Fibroblast of lung (primary cell): Measurements from ENCODE around the gene A3GALT2. TPM values are rescaled to one million over a fixed set of nuclear protein-coding genes. Genes with fewer than 3 reads are reported as not detected.
A peak's percentile ranks its signal among the peaks of the same experiment; 100 is the strongest.

Experiments
- DNase-seq, 2 donors: peaks; one replicate each; pipeline versions ENCODE4 v3.0.0 to v3.0.0-alpha.2; 2010; ENCODE audit warnings: low read depth in 2 of 2
- H2AFZ ChIP-seq: 2 replicates; pipeline ENCODE4 v1.5.1; 2012; ENCODE audit warnings: low read length, control low read depth, inconsistent platforms
- H3K27ac ChIP-seq: 2 replicates; pipeline ENCODE4 v1.5.1; 2011; ENCODE audit warnings: low read length, control low read depth; ENCODE audit not compliant: insufficient read depth
- H3K27me3 ChIP-seq: 2 replicates; pipeline ENCODE4 v1.5.1; 2011; ENCODE audit warnings: mild to moderate bottlenecking, low read length; ENCODE audit not compliant: control insufficient read depth, insufficient read depth
- H3K36me3 ChIP-seq: 2 replicates; pipeline ENCODE4 v1.5.1; 2011; ENCODE audit warnings: low read length; ENCODE audit not compliant: control insufficient read depth, insufficient read depth
- H3K4me1 ChIP-seq: 2 replicates; pipeline ENCODE4 v1.5.1; 2011; ENCODE audit warnings: low read length; ENCODE audit not compliant: control insufficient read depth, insufficient read depth; ENCODE audit errors: extremely low read depth
- H3K4me2 ChIP-seq: 2 replicates; pipeline ENCODE4 v1.5.1; 2011; ENCODE audit warnings: low read length, control low read depth; ENCODE audit not compliant: insufficient read depth; ENCODE audit errors: extremely low read depth
- H3K4me3 ChIP-seq, 4 experiments: fragments of 200-600 bp in 1 of 4; sonication (generic) in 1 of 4; replicated peaks in 1 of 4; 2 replicates each; pipeline ENCODE4 v1.5.1; 2011 to 2016; ENCODE audit warnings: low read length in 4 of 4, low read depth in 3 of 4, mild to moderate bottlenecking in 3 of 4, control low read depth in 2 of 4, inconsistent platforms in 1 of 4, mixed read lengths in 1 of 4; ENCODE audit not compliant: insufficient read depth in 1 of 4; ENCODE audit errors: control extremely low read depth in 1 of 4
- H3K79me2 ChIP-seq: 2 replicates; pipeline ENCODE4 v1.5.1; 2012; ENCODE audit warnings: mild to moderate bottlenecking, low read length, inconsistent platforms; ENCODE audit not compliant: control insufficient read depth, insufficient read depth
- H3K9ac ChIP-seq: 2 replicates; pipeline ENCODE4 v1.5.1; 2011; ENCODE audit warnings: mild to moderate bottlenecking, low read length, control low read depth; ENCODE audit not compliant: insufficient read depth
- H3K9me3 ChIP-seq: 2 replicates; pipeline ENCODE4 v1.5.1; 2012; ENCODE audit warnings: low read depth, low read length; ENCODE audit not compliant: control insufficient read depth, insufficient read depth
- H4K20me1 ChIP-seq: 2 replicates; pipeline ENCODE4 v1.5.1; 2011; ENCODE audit warnings: low read length; ENCODE audit not compliant: control insufficient read depth, insufficient read depth; ENCODE audit errors: extremely low read depth
- EZH2 ChIP-seq: IDR thresholded peaks from 2 replicates; pipeline ENCODE4 v1.5.1; 2012; ENCODE audit warnings: low read length, control low read depth, mild to moderate bottlenecking; ENCODE audit errors: missing control alignments
- polyA plus RNA-seq, 2 donors: library from polyadenylated mRNA; depleted of rRNA in 1 of 2; stranded (reverse) in 1 of 2; unstranded in 1 of 2; fragments of >200 nt; gene quantifications; 2 replicates each; pipeline ENCODE4 v1.2.1, GENCODE V29; 2011 to 2012; ENCODE audit warnings: missing spikeins in 1 of 2
- total RNA-seq: library from RNA; depleted of rRNA; stranded (reverse); fragments of >200 nt; gene quantifications from 2 replicates; pipeline ENCODE4 v1.2.1, GENCODE V29; 2014
- TF ChIP-seq, protein P1 (sequence below), 2 donors: IDR thresholded peaks in 1 of 2; conservative IDR thresholded peaks in 1 of 2; 1 replicate in 1 of 2; 2 replicates in 1 of 2; pipeline ENCODE4 v1.5.1; 2011 to 2012; ENCODE audit warnings: low read length in 2 of 2, control low read depth in 1 of 2, inconsistent platforms in 1 of 2, low read depth in 1 of 2, mild to moderate bottlenecking in 1 of 2

Gene A3GALT2
- total and polyA plus RNA-seq, 2 donors (not counting 1 experiment from before 2014, with no cell fraction given): not detected

DNA sequence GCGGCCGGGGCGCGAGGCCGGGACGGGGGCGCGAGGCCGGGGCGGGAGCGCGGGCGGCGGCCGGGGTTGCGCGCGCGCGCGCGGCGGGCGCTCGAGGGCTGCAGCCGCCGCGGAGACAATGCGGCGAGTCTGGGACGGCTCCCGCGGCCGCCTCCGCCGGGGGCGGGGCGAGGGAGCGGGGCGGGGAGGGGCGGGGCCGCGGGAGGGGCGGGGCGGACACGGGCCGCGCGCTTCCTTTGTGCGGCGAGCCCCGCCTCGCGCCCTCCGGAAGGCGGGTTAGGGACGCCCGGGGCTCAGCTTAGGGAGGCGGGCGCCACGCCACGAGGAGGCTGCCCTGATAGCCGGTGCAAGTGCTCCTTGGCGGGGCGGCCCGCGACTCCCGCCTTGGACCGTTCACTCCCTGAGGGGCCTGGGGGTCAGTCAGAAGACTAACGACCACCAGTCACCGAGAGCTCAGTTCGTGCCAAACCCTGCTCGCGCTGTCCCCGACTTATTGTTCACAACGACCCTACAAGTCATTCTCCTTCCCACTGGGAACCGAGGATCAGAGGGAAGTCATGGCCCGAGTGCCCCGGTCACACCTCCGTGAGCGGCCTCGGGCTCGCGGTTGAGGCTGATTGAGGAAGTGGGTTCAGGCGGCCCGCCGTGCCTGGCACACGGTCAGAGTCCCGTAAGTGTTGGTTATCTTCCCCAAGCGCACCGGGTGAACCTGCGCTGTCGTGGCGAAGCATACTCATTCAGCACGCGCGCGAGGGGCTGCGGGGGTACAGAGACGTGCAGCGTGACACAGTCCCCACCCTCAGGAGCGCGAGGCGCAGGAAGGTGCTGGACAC, 29.1 kb upstream of the A3GALT2 start:
- H3K9me3 ChIP-seq: no peaks in the 10 kb centered on the region
- peak overlapping the region; percentile 81 for H3K27ac ChIP-seq

DNA sequence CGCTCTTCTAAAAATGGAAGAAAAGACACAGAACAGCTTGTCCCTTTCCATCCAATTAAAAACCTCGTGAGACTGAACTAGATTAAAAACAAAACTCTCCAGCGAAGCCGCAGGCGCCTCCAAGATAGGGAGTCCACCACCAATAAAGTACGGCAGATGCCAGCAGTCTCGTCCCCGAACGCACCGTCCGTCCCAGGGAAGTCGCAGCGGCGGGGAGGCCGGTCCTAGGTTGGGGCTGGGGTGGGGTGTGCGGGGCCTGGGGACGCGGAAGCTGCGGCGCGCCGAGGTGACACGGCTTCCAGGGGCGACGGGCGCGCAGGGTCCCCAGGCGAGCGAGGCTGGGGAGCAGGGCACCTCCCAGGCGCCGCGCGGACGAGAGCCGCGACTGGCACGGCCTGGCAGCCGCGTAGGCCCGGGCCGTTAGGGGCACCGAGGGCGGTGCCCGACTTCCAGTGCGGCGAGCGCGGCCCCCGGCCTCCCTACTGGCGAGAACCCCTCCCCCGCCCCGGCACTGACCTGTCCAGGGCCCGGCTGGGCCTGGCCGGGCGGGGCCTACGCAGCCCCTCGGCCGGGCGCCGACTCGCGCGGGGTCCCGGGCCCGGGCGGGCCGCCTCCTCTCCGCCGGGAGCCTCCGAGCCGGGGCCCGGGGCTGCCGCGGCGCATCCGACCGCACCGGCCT, 28.3 kb upstream of the A3GALT2 start:
- DNase-seq: peak; percentile 40 to 47
- Histone ChIP-seq H3K9ac (peak overlapping the region; percentile 84), H3K4me3 (peak overlapping the region; percentile 53 to 96 (median 84)), H2AFZ (no peak overlapping the region), H4K20me1 (no peaks in the 10 kb centered on the region), H3K9me3 (no peaks in the 10 kb centered on the region), H3K79me2 (peaks cover 55% of the 10 kb centered on the region), H3K36me3 (no peaks in the 10 kb centered on the region), H3K4me2 (peak overlapping the region; percentile 27), H3K27ac (peak overlapping the region; percentile 89), H3K4me1 (peaks cover 24% of the 10 kb centered on the region), H3K27me3 (no peaks in the 10 kb centered on the region)
- TF ChIP-seq EZH2: no peak
- TF ChIP-seq, protein P1, sequence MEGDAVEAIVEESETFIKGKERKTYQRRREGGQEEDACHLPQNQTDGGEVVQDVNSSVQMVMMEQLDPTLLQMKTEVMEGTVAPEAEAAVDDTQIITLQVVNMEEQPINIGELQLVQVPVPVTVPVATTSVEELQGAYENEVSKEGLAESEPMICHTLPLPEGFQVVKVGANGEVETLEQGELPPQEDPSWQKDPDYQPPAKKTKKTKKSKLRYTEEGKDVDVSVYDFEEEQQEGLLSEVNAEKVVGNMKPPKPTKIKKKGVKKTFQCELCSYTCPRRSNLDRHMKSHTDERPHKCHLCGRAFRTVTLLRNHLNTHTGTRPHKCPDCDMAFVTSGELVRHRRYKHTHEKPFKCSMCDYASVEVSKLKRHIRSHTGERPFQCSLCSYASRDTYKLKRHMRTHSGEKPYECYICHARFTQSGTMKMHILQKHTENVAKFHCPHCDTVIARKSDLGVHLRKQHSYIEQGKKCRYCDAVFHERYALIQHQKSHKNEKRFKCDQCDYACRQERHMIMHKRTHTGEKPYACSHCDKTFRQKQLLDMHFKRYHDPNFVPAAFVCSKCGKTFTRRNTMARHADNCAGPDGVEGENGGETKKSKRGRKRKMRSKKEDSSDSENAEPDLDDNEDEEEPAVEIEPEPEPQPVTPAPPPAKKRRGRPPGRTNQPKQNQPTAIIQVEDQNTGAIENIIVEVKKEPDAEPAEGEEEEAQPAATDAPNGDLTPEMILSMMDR (conservative IDR thresholded peaks at IDR 0.05 in 1 of 2, IDR thresholded peaks at IDR 0.05 in 1 of 2; ENCODE audit: low read depth in 1 of 2, low read length in 2 of 2): no peak

More for the DNA sequence above, 29.1 kb upstream of the A3GALT2 start:
- H3K27me3 ChIP-seq: no peaks in the 10 kb centered on the region
- peak; percentile 73 to 77 for DNase-seq
- H3K4me1 ChIP-seq: peaks cover 16% of the 10 kb centered on the region
- TF ChIP-seq EZH2: no peak
- TF ChIP-seq, protein P1 (conservative IDR thresholded peaks at IDR 0.05 in 1 of 2, IDR thresholded peaks at IDR 0.05 in 1 of 2; ENCODE audit: low read depth in 1 of 2, low read length in 2 of 2): no peak
- peak overlapping the region; percentile 50 to 84 (median 63) for H3K4me3 ChIP-seq
- H3K9ac ChIP-seq: peak overlapping the region; percentile 84
- H4K20me1 ChIP-seq: no peaks in the 10 kb centered on the region
- H3K79me2 ChIP-seq: peaks cover 47% of the 10 kb centered on the region
- peak overlapping the region; percentile 77 for H2AFZ ChIP-seq
- peak overlapping the region; percentile 98 for H3K4me2 ChIP-seq
- H3K36me3 ChIP-seq: peaks cover 2% of the 10 kb centered on the region

DNA sequence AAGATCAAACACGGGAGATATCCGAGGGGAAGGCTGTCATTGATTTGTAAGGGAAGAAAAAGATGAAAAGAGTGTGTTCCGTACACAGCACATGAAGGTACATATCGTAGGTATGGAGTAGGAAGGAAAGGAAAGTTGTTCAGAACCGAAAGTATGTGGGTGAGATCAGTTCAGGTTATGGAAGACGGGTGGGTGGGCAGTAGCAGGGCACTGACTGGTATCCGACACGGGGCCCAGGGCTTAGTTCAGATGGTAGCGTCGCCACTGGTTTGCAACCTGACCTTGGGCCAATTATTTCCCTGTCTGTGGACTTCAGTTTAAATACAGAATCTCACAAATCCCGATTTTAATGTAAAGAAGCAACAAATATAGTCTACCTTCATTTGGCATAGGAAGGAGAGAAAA, 27.8 kb upstream of the A3GALT2 start:
- Histone ChIP-seq H3K27me3 (no peaks in the 10 kb centered on the region), H3K79me2 (peaks cover 60% of the 10 kb centered on the region), H3K36me3 (no peaks in the 10 kb centered on the region), H4K20me1 (no peaks in the 10 kb centered on the region), H3K9me3 (no peaks in the 10 kb centered on the region), H3K9ac (peak overlapping the region; percentile 84), H3K4me3 (peak overlapping the region; percentile 53 to 96 (median 84)), H3K4me1 (peaks cover 27% of the 10 kb centered on the region), H2AFZ (no peak overlapping the region), H3K27ac (peak overlapping the region; percentile 89), H3K4me2 (peak overlapping the region; percentile 98)
- no peak for TF ChIP-seq EZH2
- TF ChIP-seq, protein P1 (conservative IDR thresholded peaks at IDR 0.05 in 1 of 2, IDR thresholded peaks at IDR 0.05 in 1 of 2; ENCODE audit: low read depth in 1 of 2, low read length in 2 of 2): no peak
- DNase-seq: peak in 1 of 2 donors; percentile 30
